WTC11 (cell line): ENCODE measurements around the gene IRF3. TPM values are rescaled to one million over a fixed set of nuclear protein-coding genes. Genes with fewer than 3 reads are reported as not detected.

Experiments used
- ATF1 ChIP-seq: sonication (generic); formaldehyde crosslinking; IDR thresholded peaks from 2 replicates; pipeline ENCODE4 v1.8.1; 2023; ENCODE audit warnings: mild to moderate bottlenecking, moderate library complexity, missing genetic modification reagents
- ATF3 ChIP-seq: sonication (generic); formaldehyde crosslinking; conservative IDR thresholded peaks from 2 replicates; pipeline ENCODE4 v1.8.1; 2022; ENCODE audit warnings: mild to moderate bottlenecking, missing genetic modification reagents
- CREM ChIP-seq: sonication (generic); formaldehyde crosslinking; IDR thresholded peaks from 2 replicates; pipeline ENCODE4 v1.8.1; 2022; ENCODE audit warnings: mild to moderate bottlenecking, missing genetic modification reagents, moderate library complexity
- ELF4 ChIP-seq: sonication (generic); formaldehyde crosslinking; IDR thresholded peaks from 2 replicates; pipeline ENCODE4 v1.8.1; 2022; ENCODE audit warnings: low read depth, mild to moderate bottlenecking, moderate library complexity, missing genetic modification reagents
- ESRRA ChIP-seq: sonication (generic); formaldehyde crosslinking; IDR thresholded peaks from 2 replicates; pipeline ENCODE4 v1.8.1; 2022; ENCODE audit warnings: mild to moderate bottlenecking, missing genetic modification reagents, borderline replicate concordance
- ETV6 ChIP-seq: sonication (generic); formaldehyde crosslinking; IDR thresholded peaks from 2 replicates; pipeline ENCODE4 v1.8.1; 2022; ENCODE audit warnings: mild to moderate bottlenecking, missing genetic modification reagents
- GRHL2 ChIP-seq: fragments of 250-450 bp; sonication (Bioruptor Pico); IDR thresholded peaks from 2 replicates; pipeline ENCODE4 v1.8.0; 2022; ENCODE audit warnings: mild to moderate bottlenecking, moderate library complexity; ENCODE audit not compliant: insufficient replicate concordance, severe bottlenecking
- HMGA2 ChIP-seq: fragments of 250-450 bp; sonication (Bioruptor Pico); IDR thresholded peaks from 2 replicates; pipeline ENCODE4 v1.4.0; 2021; ENCODE audit warnings: mild to moderate bottlenecking, moderate library complexity
- IRF1 ChIP-seq: sonication (generic); formaldehyde crosslinking; IDR thresholded peaks from 2 replicates; pipeline ENCODE4 v1.8.0; 2023; ENCODE audit warnings: missing genetic modification reagents
- IRF2 ChIP-seq: sonication (generic); formaldehyde crosslinking; IDR thresholded peaks from 2 replicates; pipeline ENCODE4 v1.8.0; 2022; ENCODE audit warnings: low read depth, missing genetic modification reagents, borderline replicate concordance
- JUN ChIP-seq: sonication (generic); formaldehyde crosslinking; IDR thresholded peaks from 2 replicates; pipeline ENCODE4 v1.8.0; 2023; ENCODE audit warnings: mild to moderate bottlenecking, missing genetic modification reagents
- KAT7 ChIP-seq: sonication (generic); formaldehyde crosslinking; IDR thresholded peaks from 2 replicates; pipeline ENCODE4 v1.8.1; 2023; ENCODE audit warnings: missing genetic modification reagents, mild to moderate bottlenecking, borderline replicate concordance
- MAX ChIP-seq: sonication (generic); formaldehyde crosslinking; IDR thresholded peaks from 2 replicates; pipeline ENCODE4 v1.8.0; 2022; ENCODE audit warnings: mild to moderate bottlenecking, missing genetic modification reagents
- NFYB ChIP-seq: sonication (generic); formaldehyde crosslinking; conservative IDR thresholded peaks from 2 replicates; pipeline ENCODE4 v1.8.0; 2022; ENCODE audit warnings: low read depth, missing genetic modification reagents
- NR2C2 ChIP-seq: sonication (generic); formaldehyde crosslinking; IDR thresholded peaks from 2 replicates; pipeline ENCODE4 v1.8.0; 2022; ENCODE audit warnings: mild to moderate bottlenecking, missing genetic modification reagents
- PRDM15 ChIP-seq: sonication (generic); formaldehyde crosslinking; IDR thresholded peaks from 2 replicates; pipeline ENCODE4 v1.8.0; 2022; ENCODE audit warnings: missing genetic modification reagents
- RELA ChIP-seq: sonication (generic); formaldehyde crosslinking; IDR thresholded peaks from 2 replicates; pipeline ENCODE4 v1.8.1; 2022; ENCODE audit warnings: missing genetic modification reagents, mild to moderate bottlenecking, borderline replicate concordance
- RORB ChIP-seq: fragments of 250-450 bp; sonication (Bioruptor Pico); IDR thresholded peaks from 2 replicates; pipeline ENCODE4 v1.9.0; 2021; ENCODE audit warnings: mild to moderate bottlenecking
- SMAD4 ChIP-seq: sonication (generic); formaldehyde crosslinking; IDR thresholded peaks from 2 replicates; pipeline ENCODE4 v1.8.0; 2022; ENCODE audit warnings: mild to moderate bottlenecking, missing genetic modification reagents
- SOX15 ChIP-seq: fragments of 250-450 bp; sonication (Bioruptor Pico); IDR thresholded peaks from 2 replicates; pipeline ENCODE4 v1.9.0; 2021; ENCODE audit warnings: mild to moderate bottlenecking
- SP1 ChIP-seq: sonication (generic); formaldehyde crosslinking; conservative IDR thresholded peaks from 2 replicates; pipeline ENCODE4 v1.8.1; 2022; ENCODE audit warnings: missing genetic modification reagents
- TEAD1 ChIP-seq: sonication (generic); formaldehyde crosslinking; IDR thresholded peaks from 2 replicates; pipeline ENCODE4 v1.8.0; 2022; ENCODE audit warnings: mild to moderate bottlenecking, missing genetic modification reagents
- TEAD4 ChIP-seq: sonication (generic); formaldehyde crosslinking; IDR thresholded peaks from 2 replicates; pipeline ENCODE4 v1.8.0; 2022; ENCODE audit warnings: mild to moderate bottlenecking, missing genetic modification reagents
- ZBTB21 ChIP-seq: sonication (generic); formaldehyde crosslinking; IDR thresholded peaks from 2 replicates; pipeline ENCODE4 v1.8.1; 2023; ENCODE audit warnings: mild to moderate bottlenecking, missing genetic modification reagents, borderline replicate concordance
- ZNF121 ChIP-seq: sonication (generic); formaldehyde crosslinking; IDR thresholded peaks from 2 replicates; pipeline ENCODE4 v1.8.0; 2023; ENCODE audit warnings: missing genetic modification reagents
- ZNF423 ChIP-seq: fragments of 250-450 bp; sonication (Bioruptor Pico); IDR thresholded peaks from 2 replicates; pipeline ENCODE4 v2.1.2; 2022; ENCODE audit warnings: mild to moderate bottlenecking, moderate library complexity
- ZNF512 ChIP-seq: sonication (generic); formaldehyde crosslinking; IDR thresholded peaks from 2 replicates; pipeline ENCODE4 v1.8.1; 2022; ENCODE audit warnings: missing genetic modification reagents, borderline replicate concordance
- total RNA-seq: library from RNA; stranded (reverse); gene quantifications from 3 replicates; pipeline ENCODE4 v1.2.3, GENCODE V29; 2021
- TF ChIP-seq, protein P1 (sequence below): sonication (generic); formaldehyde crosslinking; IDR thresholded peaks from 2 replicates; pipeline ENCODE4 v1.8.1; 2023; ENCODE audit warnings: mild to moderate bottlenecking, missing genetic modification reagents, moderate library complexity
- TF ChIP-seq, protein P2 (sequence below): fragments of 250-450 bp; sonication (Bioruptor Pico); IDR thresholded peaks from 2 replicates; pipeline ENCODE4 v2.1.2; 2022; ENCODE audit warnings: mild to moderate bottlenecking, moderate library complexity
- TF ChIP-seq, protein P3 (sequence below): fragments of 250-450 bp; sonication (Bioruptor Pico); IDR thresholded peaks from 2 replicates; pipeline ENCODE4 v1.9.0; 2021; ENCODE audit warnings: moderate library complexity, mild to moderate bottlenecking, inconsistent platforms, borderline replicate concordance

IRF3 gene
- total RNA-seq, 1 experiment from 2014 or later = 165 TPM

DNA sequence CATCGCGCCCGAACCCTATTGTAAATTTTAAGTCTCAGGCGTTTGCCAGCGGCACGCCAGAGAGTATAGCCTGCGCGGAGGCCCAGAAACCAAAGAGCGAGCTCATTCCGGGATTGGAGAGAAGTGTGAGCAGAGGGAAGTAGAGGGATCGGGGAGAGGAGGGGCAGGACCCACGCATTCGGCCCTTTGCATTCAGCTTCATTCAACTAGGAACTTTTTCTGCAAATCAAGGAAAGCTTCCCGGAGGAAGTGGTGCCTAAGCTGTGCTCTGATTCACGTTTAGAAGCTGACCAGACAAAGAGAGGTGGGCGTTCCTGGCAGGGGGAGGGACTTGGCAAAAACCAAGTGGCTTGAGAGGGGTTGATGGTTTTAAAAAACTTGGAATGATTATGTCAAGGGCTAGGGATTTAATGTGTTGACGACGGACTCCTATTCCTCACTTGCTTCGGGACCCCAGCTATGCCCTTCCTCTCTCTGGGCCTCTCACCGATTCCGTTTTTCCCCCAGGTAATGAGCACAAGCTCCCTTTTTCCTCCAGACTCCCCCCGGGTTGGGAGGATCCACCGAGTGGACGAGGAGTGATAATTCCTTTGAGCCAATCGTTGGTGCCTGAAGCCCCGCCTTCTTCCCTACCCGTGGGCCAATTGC lies 10.6 kb upstream of the IRF3 start (continued):
- TF ChIP-seq MAX (CRISPR knock-in tag) = 0 out of 2 replicates have a peak, but pooled peaks have one; percentile 51
- no peak for TF ChIP-seq ZNF512
- TF ChIP-seq RELA (CRISPR knock-in tag) = no peak
- no peak for TF ChIP-seq ESRRA (CRISPR knock-in tag)
- no peak for TF ChIP-seq HMGA2
- TF ChIP-seq NR2C2 (CRISPR knock-in tag) = no peak
- no peak for TF ChIP-seq ZBTB21 (CRISPR knock-in tag)
- no peak for TF ChIP-seq GRHL2 (CRISPR knock-in tag)
- TF ChIP-seq IRF1 (CRISPR knock-in tag) = no peak
- no peak for TF ChIP-seq PRDM15 (CRISPR knock-in tag)
- peak; percentile 69; the same call in 1 of the 2 replicates for TF ChIP-seq TEAD1 (CRISPR knock-in tag)
- no peak for TF ChIP-seq RORB
- no peak for TF ChIP-seq TEAD4 (CRISPR knock-in tag)
- no peak for TF ChIP-seq ZNF121 (CRISPR knock-in tag)
- no peak for TF ChIP-seq ATF1 (CRISPR knock-in tag)
- TF ChIP-seq KAT7 (CRISPR knock-in tag) = no peak
- peak; percentile 59; the same call in 1 of the 2 replicates for TF ChIP-seq ETV6 (CRISPR knock-in tag)
- no peak for TF ChIP-seq JUN
- TF ChIP-seq ATF3 = no peak
- no peak for TF ChIP-seq CREM (CRISPR knock-in tag)
- TF ChIP-seq NFYB (CRISPR knock-in tag) = no peak
- TF ChIP-seq, protein P1, sequence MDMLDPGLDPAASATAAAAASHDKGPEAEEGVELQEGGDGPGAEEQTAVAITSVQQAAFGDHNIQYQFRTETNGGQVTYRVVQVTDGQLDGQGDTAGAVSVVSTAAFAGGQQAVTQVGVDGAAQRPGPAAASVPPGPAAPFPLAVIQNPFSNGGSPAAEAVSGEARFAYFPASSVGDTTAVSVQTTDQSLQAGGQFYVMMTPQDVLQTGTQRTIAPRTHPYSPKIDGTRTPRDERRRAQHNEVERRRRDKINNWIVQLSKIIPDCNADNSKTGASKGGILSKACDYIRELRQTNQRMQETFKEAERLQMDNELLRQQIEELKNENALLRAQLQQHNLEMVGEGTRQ (CRISPR knock-in tag) = no peak
- TF ChIP-seq, protein P2, sequence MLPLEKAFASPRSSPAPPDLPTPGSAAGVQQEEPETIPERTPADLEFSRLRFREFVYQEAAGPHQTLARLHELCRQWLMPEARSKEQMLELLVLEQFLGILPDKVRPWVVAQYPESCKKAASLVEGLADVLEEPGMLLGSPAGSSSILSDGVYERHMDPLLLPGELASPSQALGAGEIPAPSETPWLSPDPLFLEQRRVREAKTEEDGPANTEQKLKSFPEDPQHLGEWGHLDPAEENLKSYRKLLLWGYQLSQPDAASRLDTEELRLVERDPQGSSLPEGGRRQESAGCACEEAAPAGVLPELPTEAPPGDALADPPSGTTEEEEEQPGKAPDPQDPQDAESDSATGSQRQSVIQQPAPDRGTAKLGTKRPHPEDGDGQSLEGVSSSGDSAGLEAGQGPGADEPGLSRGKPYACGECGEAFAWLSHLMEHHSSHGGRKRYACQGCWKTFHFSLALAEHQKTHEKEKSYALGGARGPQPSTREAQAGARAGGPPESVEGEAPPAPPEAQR = no peak
- peak; percentile 49; the same call in 1 of the 2 replicates for TF ChIP-seq SP1 (CRISPR knock-in tag)
- TF ChIP-seq, protein P3, sequence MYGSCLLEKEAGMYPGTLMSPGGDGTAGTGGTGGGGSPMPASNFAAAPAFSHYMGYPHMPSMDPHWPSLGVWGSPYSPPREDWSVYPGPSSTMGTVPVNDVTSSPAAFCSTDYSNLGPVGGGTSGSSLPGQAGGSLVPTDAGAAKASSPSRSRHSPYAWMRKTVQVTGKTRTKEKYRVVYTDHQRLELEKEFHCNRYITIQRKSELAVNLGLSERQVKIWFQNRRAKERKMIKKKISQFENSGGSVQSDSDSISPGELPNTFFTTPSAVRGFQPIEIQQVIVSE (CRISPR knock-in tag) = no peak
- TF ChIP-seq ZNF423 (CRISPR knock-in tag) = no peak
- no peak for TF ChIP-seq IRF2 (CRISPR knock-in tag)
- no peak for TF ChIP-seq SOX15 (CRISPR knock-in tag)
- TF ChIP-seq ELF4 (CRISPR knock-in tag) = no peak
- no peak for TF ChIP-seq SMAD4 (CRISPR knock-in tag)
- TF ChIP-seq, all 79 proteins: peak for 5
